Stimulated activated CD4-positive, alpha-beta T cell treated with anti-CD3 and anti-CD28 coated beads, Interleukin-2, amount 100 ng/mL, for 24 hours (primary cell): Measurements from ENCODE around the gene HCRTR1.

Experiments
- DNase-seq, 2 donors: peaks; one replicate each; pipeline ENCODE4 v3.0.0-alpha.2; 2020

The HCRTR1 gene

GRCh38 chr1:31668303-31668883, 50.9 kb downstream of the HCRTR1 start:
- no peak for DNase-seq

- no peak for DNase-seq
Observed at GRCh38 chr1:31669433-31669785, 51.9 kb downstream of the HCRTR1 start.

- peak; percentile 8 to 26 for DNase-seq
Observed at GRCh38 chr1:31669786-31670592, 52.5 kb downstream of the HCRTR1 start.

GRCh38 chr1:31670593-31670964, 53.1 kb downstream of the HCRTR1 start:
- no peak for DNase-seq

- no peak for DNase-seq
Observed at GRCh38 chr1:31671147-31671546, 53.7 kb downstream of the HCRTR1 start.

- DNase-seq = no peak
Observed at GRCh38 chr1:31671561-31672201, 54.2 kb downstream of the HCRTR1 start.

GRCh38 chr1:31672986-31673385, 55.5 kb downstream of the HCRTR1 start:
- DNase-seq = no peak

- DNase-seq = no peak
Observed at GRCh38 chr1:31673433-31673832, 55.9 kb downstream of the HCRTR1 start.

GRCh38 chr1:31674626-31675025, 57.1 kb downstream of the HCRTR1 start:
- DNase-seq = no peak

GRCh38 chr1:31675161-31675560, 57.7 kb downstream of the HCRTR1 start:
- DNase-seq = no peak

GRCh38 chr1:31675756-31676155, 58.3 kb downstream of the HCRTR1 start:
- no peak for DNase-seq
